ENCODE data around the gene SETBP1.

GRCh38 chr18:45111502-45111848 lies 430.8 kb downstream of the SETBP1 start:
- TF ChIP-seq CTCF (IDR thresholded peaks at IDR 0.05; ENCODE audit: insufficient read depth, low read depth, low read length) (no peak), EZH2 (IDR thresholded peaks at IDR 0.05; ENCODE audit: insufficient read depth, low read length) (no peak)

Data from astrocyte (in vitro differentiated cells and primary cell).